ENCODE measurements around the gene MLST8.

Gene MLST8

GRCh38 chr16:2205104-2205966 lies at the start of gene MLST8:
Gene MLST8, plus strand, starts transcription at chr16:2205454. Its CDS starts 632 bp downstream, at chr16:2206086.
- peak; percentile 91 for DNase-seq (ENCODE audit: low read depth)

GRCh38 chr16:2155977-2156848 lies 49.0 kb upstream of the MLST8 start:
- no peak for DNase-seq (ENCODE audit: low read depth)

- DNase-seq (ENCODE audit: low read depth): no peak
Observed at GRCh38 chr16:2156849-2157224, 48.4 kb upstream of the MLST8 start.

- DNase-seq (ENCODE audit: low read depth): no peak
Observed at GRCh38 chr16:2157480-2158261, 47.6 kb upstream of the MLST8 start.

- no peak for DNase-seq (ENCODE audit: low read depth)
Observed at GRCh38 chr16:2158262-2158638, 47.0 kb upstream of the MLST8 start.

- no peak for DNase-seq (ENCODE audit: low read depth)
Observed at GRCh38 chr16:2159175-2159838, 45.9 kb upstream of the MLST8 start.

- no peak for DNase-seq (ENCODE audit: low read depth)
Observed at GRCh38 chr16:2160915-2161551, 44.2 kb upstream of the MLST8 start.

- DNase-seq (ENCODE audit: low read depth): no peak
Observed at GRCh38 chr16:2161911-2162310, 43.3 kb upstream of the MLST8 start.

GRCh38 chr16:2162676-2163118 lies 42.6 kb upstream of the MLST8 start:
- no peak for DNase-seq (ENCODE audit: low read depth)

- DNase-seq (ENCODE audit: low read depth): no peak
Observed at GRCh38 chr16:2163211-2163881, 41.9 kb upstream of the MLST8 start.

- no peak for DNase-seq (ENCODE audit: low read depth)
Observed at GRCh38 chr16:2165861-2166260, 39.4 kb upstream of the MLST8 start.

- DNase-seq (ENCODE audit: low read depth): no peak
Observed at GRCh38 chr16:2166263-2167067, 38.8 kb upstream of the MLST8 start.

- no peak for DNase-seq (ENCODE audit: low read depth)
Observed at GRCh38 chr16:2167068-2167638, 38.1 kb upstream of the MLST8 start.

- DNase-seq (ENCODE audit: low read depth): no peak
Observed at GRCh38 chr16:2170080-2170479, 35.2 kb upstream of the MLST8 start.

GRCh38 chr16:2170587-2171435 lies 34.4 kb upstream of the MLST8 start:
- no peak for DNase-seq (ENCODE audit: low read depth)

GRCh38 chr16:2171601-2172178 lies 33.6 kb upstream of the MLST8 start:
- DNase-seq (ENCODE audit: low read depth): no peak

- DNase-seq (ENCODE audit: low read depth): no peak
Observed at GRCh38 chr16:2172688-2173335, 32.4 kb upstream of the MLST8 start.

- DNase-seq (ENCODE audit: low read depth): no peak
Observed at GRCh38 chr16:2173366-2173765, 31.9 kb upstream of the MLST8 start.

Measured in stimulated activated CD8-positive, alpha-beta memory T cell treated with anti-CD3 and anti-CD28 coated beads, Interleukin-12 subunit alpha, Interleukin-12 subunit beta, amount 100 ng/mL, for 4 hours (primary cell).